SU-DHL-6 (cell line): ENCODE results near the gene TARBP2.
A peak's percentile ranks its signal among the peaks of the same experiment; 100 is the strongest.

Source experiments
- H2AFZ ChIP-seq: fragments of 200-600 bp; sonication (generic); 2 replicates; pipeline ENCODE4 v1.6.1; 2014; ENCODE audit warnings: low read depth, mild to moderate bottlenecking, moderate library complexity, mixed read lengths, antibody characterized with exemption, low read length; ENCODE audit not compliant: severe bottlenecking
- H3F3A ChIP-seq: fragments of 200-600 bp; shearing (Covaris generic); 2 replicates; pipeline ENCODE4 v1.6.0; 2016; ENCODE audit warnings: antibody characterized with exemption, mild to moderate bottlenecking; ENCODE audit not compliant: insufficient read depth
- H3K27ac ChIP-seq: fragments of 200-600 bp; sonication (generic); 2 replicates; pipeline ENCODE4 v1.5.1; 2016; ENCODE audit warnings: low read depth, mild to moderate bottlenecking, low read length, moderate library complexity, mixed read lengths
- H3K27me3 ChIP-seq: fragments of 200-600 bp; sonication (generic), shearing (Covaris generic); 2 replicates; pipeline ENCODE4 v1.6.0; 2014; ENCODE audit warnings: mild to moderate bottlenecking, low read length
- H3K36me3 ChIP-seq: fragments of 200-600 bp; sonication (generic); 2 replicates; pipeline ENCODE4 v1.6.1; 2014; ENCODE audit warnings: mild to moderate bottlenecking, low read length, mixed read lengths
- H3K4me2 ChIP-seq: fragments of 300-600, 200-600 bp; shearing (Covaris generic), sonication (generic); 2 replicates; pipeline ENCODE4 v1.6.0; 2014; ENCODE audit warnings: low read length, low read depth, mild to moderate bottlenecking; ENCODE audit not compliant: poor library complexity, severe bottlenecking
- H3K4me3 ChIP-seq: fragments of 200-600 bp; sonication (generic); 2 replicates; pipeline ENCODE4 v1.5.1; 2014; ENCODE audit warnings: antibody characterized with exemption, low read length, mild to moderate bottlenecking, mixed read lengths; ENCODE audit not compliant: insufficient read depth, poor library complexity, severe bottlenecking
- H3K79me2 ChIP-seq: fragments of 200-600 bp; sonication (generic); 2 replicates; pipeline ENCODE4 v1.6.1; 2014; ENCODE audit warnings: mild to moderate bottlenecking, low read length, moderate library complexity; ENCODE audit not compliant: insufficient read depth
- H3K9ac ChIP-seq: fragments of 200-600 bp; sonication (generic); 2 replicates; pipeline ENCODE4 v1.7.0; 2014; ENCODE audit warnings: mild to moderate bottlenecking, low read length
- H3K9me2 ChIP-seq: fragments of 200-600 bp; sonication (generic); replicated peaks from 2 replicates; pipeline ENCODE4 v1.6.1; 2014; ENCODE audit warnings: low read length; ENCODE audit not compliant: insufficient read depth
- H3K9me3 ChIP-seq: fragments of 200-600 bp; sonication (generic); 2 replicates; pipeline ENCODE4 v1.6.1; 2014; ENCODE audit warnings: low read length, mixed read lengths; ENCODE audit not compliant: insufficient read depth
- H4K20me1 ChIP-seq: fragments of 200-600 bp; sonication (generic); 2 replicates; pipeline ENCODE4 v1.6.1; 2014; ENCODE audit warnings: low read depth, mild to moderate bottlenecking, antibody characterized with exemption, low read length, moderate library complexity, mixed read lengths
- EZH2phosphoT487 ChIP-seq: fragments of 200-600 bp; sonication (generic), shearing (Covaris generic); conservative IDR thresholded peaks from 2 replicates; pipeline ENCODE4 v1.6.1; 2018; ENCODE audit warnings: mild to moderate bottlenecking, antibody characterized with exemption, low read length, moderate library complexity, mixed read lengths
- TF ChIP-seq, protein P1 (sequence below): fragments of 200-600 bp; sonication (generic); IDR thresholded peaks from one replicate; pipeline ENCODE4 v1.5.1; 2017; ENCODE audit warnings: antibody characterized with exemption, mild to moderate bottlenecking, low read length, moderate library complexity; ENCODE audit not compliant: insufficient read depth, poor library complexity, severe bottlenecking

TARBP2 gene

DNA sequence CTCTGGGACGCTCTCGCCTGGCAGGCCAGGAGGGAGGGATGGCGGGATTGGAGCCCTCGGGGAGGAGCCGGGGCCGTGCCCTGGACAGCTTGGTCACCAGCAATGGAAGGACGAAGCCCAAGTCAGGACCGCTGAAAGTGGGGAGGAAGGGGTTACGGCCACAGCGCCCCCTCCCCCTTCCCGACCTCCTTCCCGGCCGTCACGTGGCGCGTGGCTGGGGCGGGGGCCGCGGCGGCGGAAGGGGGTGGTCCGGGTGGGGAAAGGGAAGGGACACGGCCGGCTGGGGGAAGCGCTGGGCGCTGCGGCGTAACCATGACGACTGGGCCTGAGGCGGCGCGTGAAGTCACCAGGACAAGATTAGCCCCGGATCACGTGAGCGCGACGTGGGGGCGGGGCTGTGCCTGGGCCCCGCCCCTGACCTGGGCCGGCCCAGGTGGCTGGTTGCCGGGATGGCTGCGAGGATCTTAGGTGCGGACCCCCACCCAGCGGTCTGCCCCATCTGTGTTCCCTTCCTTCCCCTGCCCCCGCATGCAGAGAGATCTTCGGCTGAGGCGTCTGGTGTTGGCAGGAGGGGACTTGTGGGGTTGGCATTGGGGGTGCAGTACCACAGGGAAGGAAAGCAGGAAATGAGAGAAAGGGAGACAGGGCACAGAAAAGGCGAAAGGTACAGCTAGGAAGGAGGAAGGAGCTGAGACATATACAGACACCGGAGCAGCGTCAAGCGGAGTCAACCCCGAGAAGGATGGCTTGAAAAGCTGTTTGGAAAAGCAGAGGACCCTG, 8.1 kb upstream of the TARBP2 start:
- TF ChIP-seq, protein P1, sequence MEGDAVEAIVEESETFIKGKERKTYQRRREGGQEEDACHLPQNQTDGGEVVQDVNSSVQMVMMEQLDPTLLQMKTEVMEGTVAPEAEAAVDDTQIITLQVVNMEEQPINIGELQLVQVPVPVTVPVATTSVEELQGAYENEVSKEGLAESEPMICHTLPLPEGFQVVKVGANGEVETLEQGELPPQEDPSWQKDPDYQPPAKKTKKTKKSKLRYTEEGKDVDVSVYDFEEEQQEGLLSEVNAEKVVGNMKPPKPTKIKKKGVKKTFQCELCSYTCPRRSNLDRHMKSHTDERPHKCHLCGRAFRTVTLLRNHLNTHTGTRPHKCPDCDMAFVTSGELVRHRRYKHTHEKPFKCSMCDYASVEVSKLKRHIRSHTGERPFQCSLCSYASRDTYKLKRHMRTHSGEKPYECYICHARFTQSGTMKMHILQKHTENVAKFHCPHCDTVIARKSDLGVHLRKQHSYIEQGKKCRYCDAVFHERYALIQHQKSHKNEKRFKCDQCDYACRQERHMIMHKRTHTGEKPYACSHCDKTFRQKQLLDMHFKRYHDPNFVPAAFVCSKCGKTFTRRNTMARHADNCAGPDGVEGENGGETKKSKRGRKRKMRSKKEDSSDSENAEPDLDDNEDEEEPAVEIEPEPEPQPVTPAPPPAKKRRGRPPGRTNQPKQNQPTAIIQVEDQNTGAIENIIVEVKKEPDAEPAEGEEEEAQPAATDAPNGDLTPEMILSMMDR, result no peak

DNA sequence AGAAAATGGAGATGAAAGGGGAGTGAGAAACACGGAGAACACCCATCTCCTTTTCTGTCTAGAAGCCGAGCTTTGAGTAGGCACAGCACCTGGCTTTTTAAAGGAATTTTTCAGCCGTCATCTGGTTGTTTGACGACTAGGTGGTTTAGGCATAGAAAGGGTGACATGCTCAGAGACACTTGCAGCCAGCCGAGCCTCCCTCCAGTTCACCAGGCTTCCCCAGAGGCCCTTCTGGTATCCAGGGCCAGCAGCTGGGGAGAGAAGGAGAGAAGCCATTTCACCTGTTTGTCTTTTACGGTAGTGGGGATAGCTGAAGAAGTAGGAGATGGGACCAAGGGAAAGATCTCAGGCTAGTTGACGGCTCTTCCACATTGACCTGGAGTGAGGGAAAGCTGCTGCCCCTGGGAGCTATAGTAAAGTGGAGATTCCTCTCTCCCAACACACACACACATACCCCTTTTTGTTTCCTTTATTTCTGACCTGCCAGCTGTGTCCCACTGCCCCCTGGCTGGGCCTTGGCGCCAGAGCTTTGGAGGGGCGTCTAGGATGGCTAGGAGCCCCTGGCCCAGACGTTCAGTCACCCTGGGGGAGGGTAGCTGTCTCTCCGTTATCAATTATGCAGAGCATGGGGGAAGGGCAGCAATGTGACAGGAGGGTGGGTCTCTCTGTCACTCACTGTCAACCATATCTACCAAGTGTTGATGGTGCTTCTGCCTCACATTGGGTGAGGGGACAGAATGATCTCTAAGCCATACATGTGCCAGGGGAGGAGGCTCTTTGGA, 7.3 kb upstream of the TARBP2 start:
- Histone ChIP-seq H3K27ac (no peak overlapping the region), H3K79me2 (no peaks in the 10 kb centered on the region), H3K36me3 (no peaks in the 10 kb centered on the region), H3K4me2 (peak overlapping the region; percentile 69), H2AFZ (peak overlapping the region; percentile 45), H3K9me3 (no peaks in the 10 kb centered on the region), H4K20me1 (no peaks in the 10 kb centered on the region), H3K27me3 (no peaks in the 10 kb centered on the region), H3K4me3 (peak overlapping the region; percentile 56), H3K9me2 (no peaks in the 10 kb centered on the region), H3K9ac (peak overlapping the region; percentile 59), H3F3A (peaks cover 4% of the 10 kb centered on the region; the same call in 1 of the 2 replicates)
- TF ChIP-seq, protein P1, result no peak
- no peak for TF ChIP-seq EZH2phosphoT487

More for the DNA sequence above, 8.1 kb upstream of the TARBP2 start:
- H3K9me3 ChIP-seq, result no peaks in the 10 kb centered on the region
- no peaks in the 10 kb centered on the region for H3K9me2 ChIP-seq
- H2AFZ ChIP-seq, result peak overlapping the region; percentile 45
- H3K4me2 ChIP-seq, result peak overlapping the region; percentile 69
- H3F3A ChIP-seq, result peaks cover 4% of the 10 kb centered on the region; the same call in 1 of the 2 replicates
- H3K27ac ChIP-seq, result no peak overlapping the region
- H3K27me3 ChIP-seq, result no peaks in the 10 kb centered on the region
- H3K4me3 ChIP-seq, result peak overlapping the region; percentile 56
- no peaks in the 10 kb centered on the region for H3K36me3 ChIP-seq
- no peaks in the 10 kb centered on the region for H4K20me1 ChIP-seq
- H3K79me2 ChIP-seq, result no peaks in the 10 kb centered on the region
- peak overlapping the region; percentile 59 for H3K9ac ChIP-seq

- no peaks in the 10 kb centered on the region for H4K20me1 ChIP-seq
- no peaks in the 10 kb centered on the region for H3K9me3 ChIP-seq
- H3K27ac ChIP-seq, result no peak overlapping the region
- H3K9me2 ChIP-seq, result no peaks in the 10 kb centered on the region
- H3K4me3 ChIP-seq, result no peak overlapping the region
- H3K36me3 ChIP-seq, result no peaks in the 10 kb centered on the region
- H2AFZ ChIP-seq, result no peak overlapping the region
- no peak overlapping the region for H3K9ac ChIP-seq
- no peaks in the 10 kb centered on the region for H3K27me3 ChIP-seq
- TF ChIP-seq, protein P1, result no peak
- TF ChIP-seq EZH2phosphoT487, result no peak
- H3F3A ChIP-seq, result peaks cover 11% of the 10 kb centered on the region
- no peaks in the 10 kb centered on the region for H3K79me2 ChIP-seq
- H3K4me2 ChIP-seq, result no peak overlapping the region
Measured at GRCh38 chr12:53495903-53496751, 5.0 kb upstream of the TARBP2 start.
